Smooth muscle cell of trachea (primary cell): ENCODE data around the gene ADIPOR2. TPM values are rescaled to one million over a fixed set of nuclear protein-coding genes. Genes with fewer than 3 reads are reported as not detected.

Source experiments
- total RNA-seq: library from RNA; depleted of rRNA; stranded (reverse); fragments of >200 nt; gene quantifications from 2 replicates; pipeline ENCODE4 v1.2.1, GENCODE V29; 2014

The ADIPOR2 gene, protein sequence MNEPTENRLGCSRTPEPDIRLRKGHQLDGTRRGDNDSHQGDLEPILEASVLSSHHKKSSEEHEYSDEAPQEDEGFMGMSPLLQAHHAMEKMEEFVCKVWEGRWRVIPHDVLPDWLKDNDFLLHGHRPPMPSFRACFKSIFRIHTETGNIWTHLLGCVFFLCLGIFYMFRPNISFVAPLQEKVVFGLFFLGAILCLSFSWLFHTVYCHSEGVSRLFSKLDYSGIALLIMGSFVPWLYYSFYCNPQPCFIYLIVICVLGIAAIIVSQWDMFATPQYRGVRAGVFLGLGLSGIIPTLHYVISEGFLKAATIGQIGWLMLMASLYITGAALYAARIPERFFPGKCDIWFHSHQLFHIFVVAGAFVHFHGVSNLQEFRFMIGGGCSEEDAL
- total RNA-seq = 24.5 and 43.1 TPM in 2 replicates

DNA sequence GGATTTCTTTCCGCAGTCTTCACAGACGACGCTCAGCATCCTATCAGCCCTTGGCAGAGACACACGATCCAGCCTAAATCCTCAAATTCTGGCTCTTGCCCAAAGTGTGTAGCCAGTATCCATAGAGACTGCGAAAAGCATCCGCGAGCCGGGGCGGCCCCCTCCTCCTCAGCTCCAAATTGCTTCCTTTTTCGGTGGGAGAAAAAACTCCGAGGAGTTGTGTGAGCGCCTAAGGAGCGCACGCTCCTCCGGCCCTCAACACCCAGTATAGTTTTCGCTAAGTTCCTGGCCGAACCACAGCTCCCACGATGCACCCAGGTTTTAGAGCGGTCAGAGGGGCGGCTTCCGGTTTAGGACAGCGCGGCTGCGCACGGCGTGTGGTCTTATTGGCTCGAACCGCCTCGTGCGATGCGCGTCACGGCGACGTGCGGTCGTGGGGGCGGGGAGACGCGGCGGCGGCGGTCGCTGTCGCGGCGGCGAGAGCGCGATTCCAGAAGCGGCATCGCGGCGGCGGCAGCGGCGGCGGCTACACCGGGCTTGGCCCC lies at the start of gene ADIPOR2:
ADIPOR2 (plus strand) TSS at position 493 of the 545 bp plus-strand sequence. CDS start 63,274 bp downstream, outside the sequence.

DNA sequence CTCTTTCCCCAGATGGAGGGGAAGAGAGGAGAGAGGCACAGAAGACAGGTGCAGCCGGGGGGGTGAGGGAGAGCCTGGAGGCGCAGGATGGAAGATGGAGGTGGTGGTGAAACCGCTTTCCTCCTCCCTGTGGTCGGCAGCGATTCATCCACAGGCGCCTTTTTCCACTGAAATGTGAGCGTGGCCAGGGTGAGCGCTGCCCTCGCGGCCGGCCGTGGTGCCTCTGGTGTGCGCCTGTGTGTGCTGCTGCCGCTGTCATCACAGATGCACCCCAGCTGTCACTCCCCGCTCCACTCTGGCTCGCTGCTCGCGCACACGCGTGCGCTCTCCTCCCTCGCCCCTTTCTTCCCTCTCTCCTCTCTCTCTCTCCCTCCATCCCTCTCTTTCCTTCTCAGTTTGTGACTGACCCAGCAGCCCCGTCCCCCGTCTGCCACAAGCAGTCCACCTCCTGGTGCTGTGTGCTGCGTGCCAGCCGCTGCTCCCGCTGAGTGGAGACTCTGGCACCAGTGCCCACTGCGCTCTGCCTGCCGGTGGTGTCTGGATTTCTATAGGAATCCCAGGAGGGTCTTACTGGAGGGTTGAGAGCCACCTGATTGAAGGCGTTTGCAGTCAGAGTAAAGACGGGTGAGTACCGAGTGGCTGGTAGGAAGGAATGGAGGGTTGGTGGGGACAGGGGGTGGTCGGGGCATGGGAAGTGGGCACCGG lies 129.5 kb downstream of the ADIPOR2 start, which contains the start of gene LRTM2:
LRTM2 (plus strand) TSS at position 375 of the 705 bp plus-strand sequence. CDS start 7,584 bp downstream, outside the sequence.

Other genes starting within 250 kb of the ADIPOR2 start
- 8.0 and 10.4 TPM in 2 replicates for gene FBXL14, start 96.5 kb upstream of the ADIPOR2 start, total RNA-seq
- gene WNT5B, start 61.8 kb upstream of the ADIPOR2 start, total RNA-seq = 158 and 206 TPM in 2 replicates
- not detected in 2 replicates for gene LRTM2, start 129.5 kb downstream of the ADIPOR2 start, total RNA-seq
- 0.87 and 1.5 TPM in 2 replicates for gene CACNA2D4, start 227.6 kb downstream of the ADIPOR2 start, total RNA-seq